HFFc6 (cell line): ENCODE data around the gene RGS4. TPM values are rescaled to one million over a fixed set of nuclear protein-coding genes. Genes with fewer than 3 reads are reported as not detected.

Experiments used
- DNase-seq: peaks from one replicate; pipeline ENCODE4 v3.0.0-alpha.2; 2018
- H3K27ac Mint-ChIP-seq: 2 replicates; pipeline ENCODE4 v1.8.0; 2020; ENCODE audit warnings: mild to moderate bottlenecking, mixed read lengths
- H3K27me3 Mint-ChIP-seq: 2 replicates; pipeline ENCODE4 v1.8.0; 2021; ENCODE audit warnings: mild to moderate bottlenecking, moderate library complexity, mixed read lengths; ENCODE audit not compliant: insufficient read depth
- H3K36me3 Mint-ChIP-seq: 2 replicates; pipeline ENCODE4 v1.8.0; 2021; ENCODE audit warnings: low read depth, mixed read lengths
- H3K4me1 Mint-ChIP-seq: 2 replicates; pipeline ENCODE4 v1.8.0; 2020; ENCODE audit warnings: low read depth, mixed read lengths
- H3K4me3 Mint-ChIP-seq: 2 replicates; pipeline ENCODE4 v1.8.0; 2020; ENCODE audit warnings: mild to moderate bottlenecking, moderate library complexity, mixed read lengths
- H3K9me3 Mint-ChIP-seq: 2 replicates; pipeline ENCODE4 v1.8.0; 2020; ENCODE audit warnings: mild to moderate bottlenecking, mixed read lengths
- CTCF ChIP-seq: fragments of 200-600 bp; sonication (generic); IDR thresholded peaks from 2 replicates; pipeline ENCODE4 v1.5.0; 2021; ENCODE audit warnings: antibody characterized with exemption, mild to moderate bottlenecking
- total RNA-seq, 6 experiments: library from RNA; stranded (reverse); fragmentation: NEBNext Ultra II Directional; extraction: Animal tissue kit (Norgen Biotek cat#: 25700); gene quantifications; 2 replicates in 1 of 6; 3 replicates in 5 of 6; pipeline ENCODE4 v1.2.3, GENCODE V29; 2021

The RGS4 gene
- total RNA-seq, 6 experiments from 2014 or later: 32.3 to 48.6 (median 37.3) TPM

GRCh38 chr1:163074004-163074403 lies 4.8 kb downstream of the RGS4 start:
- peaks cover 52% of the 10 kb centered on the region for H3K36me3 Mint-ChIP-seq
- H3K4me1 Mint-ChIP-seq: peaks cover 68% of the 10 kb centered on the region
- no peak overlapping the region for H3K4me3 Mint-ChIP-seq
- no peak for TF ChIP-seq CTCF
- DNase-seq: no peak
- H3K9me3 Mint-ChIP-seq: peaks cover 4% of the 10 kb centered on the region; the same call in 1 of the 2 replicates
- no peaks in the 10 kb centered on the region; the same call in 1 of the 2 replicates for H3K27me3 Mint-ChIP-seq
- H3K27ac Mint-ChIP-seq: peak overlapping the region; percentile 25; the same call in 1 of the 2 replicates

- TF ChIP-seq CTCF: no peak
- Mint-ChIP-seq H3K9me3 (peaks cover 5% of the 10 kb centered on the region; the same call in 1 of the 2 replicates), H3K4me1 (peaks cover 64% of the 10 kb centered on the region), H3K4me3 (no peak overlapping the region), H3K36me3 (peaks cover 52% of the 10 kb centered on the region), H3K27ac (no peak overlapping the region), H3K27me3 (no peaks in the 10 kb centered on the region)
- no peak for DNase-seq
Observed at GRCh38 chr1:163074716-163075284, 5.6 kb downstream of the RGS4 start.

GRCh38 chr1:163076044-163076443 lies 6.9 kb downstream of the RGS4 start:
- Mint-ChIP-seq H3K4me1 (peaks cover 52% of the 10 kb centered on the region), H3K27me3 (no peaks in the 10 kb centered on the region)

GRCh38 chr1:163076446-163076845 lies 7.3 kb downstream of the RGS4 start:
- Mint-ChIP-seq H3K36me3 (peaks cover 49% of the 10 kb centered on the region), H3K4me1 (peaks cover 48% of the 10 kb centered on the region), H3K27ac (0 out of 2 replicates have a peak overlapping the region, but pooled peaks have one; percentile 5), H3K9me3 (peaks cover 9% of the 10 kb centered on the region; the same call in 1 of the 2 replicates), H3K4me3 (no peak overlapping the region), H3K27me3 (no peaks in the 10 kb centered on the region)
- DNase-seq: no peak
- no peak for TF ChIP-seq CTCF

More at GRCh38 chr1:163076044-163076443, 6.9 kb downstream of the RGS4 start:
- no peak overlapping the region for H3K4me3 Mint-ChIP-seq
- peaks cover 50% of the 10 kb centered on the region for H3K36me3 Mint-ChIP-seq
- TF ChIP-seq CTCF: no peak
- DNase-seq: no peak
- H3K27ac Mint-ChIP-seq: no peak overlapping the region
- peaks cover 9% of the 10 kb centered on the region; the same call in 1 of the 2 replicates for H3K9me3 Mint-ChIP-seq

GRCh38 chr1:163076981-163077761 lies 8.0 kb downstream of the RGS4 start:
- Mint-ChIP-seq H3K36me3 (peaks cover 48% of the 10 kb centered on the region), H3K27me3 (no peaks in the 10 kb centered on the region), H3K4me3 (no peak overlapping the region), H3K4me1 (peaks cover 42% of the 10 kb centered on the region), H3K27ac (no peak overlapping the region), H3K9me3 (peaks cover 9% of the 10 kb centered on the region; the same call in 1 of the 2 replicates)
- DNase-seq: no peak
- no peak for TF ChIP-seq CTCF
